ENCODE measurements around the gene IGSF5.

DNA sequence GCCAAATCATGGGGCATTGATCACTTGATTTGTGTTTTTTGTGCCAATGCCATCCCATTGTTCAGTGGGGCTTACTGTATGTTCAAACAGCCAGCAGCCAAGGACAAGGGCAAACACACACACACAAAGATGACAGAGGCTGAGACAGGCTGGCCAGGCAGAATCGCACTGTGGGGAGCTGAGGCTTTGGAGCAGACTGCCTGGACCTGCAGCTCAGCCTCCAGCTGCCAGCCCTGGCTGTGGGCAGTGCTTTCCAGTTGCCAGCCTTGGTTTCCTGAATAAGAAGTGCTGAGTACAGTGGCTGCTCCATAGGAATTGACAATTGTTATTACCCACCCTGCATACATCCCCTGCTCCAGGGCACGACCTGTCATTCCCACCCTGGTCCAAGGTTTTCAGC is 105.3 kb downstream of the IGSF5 start:
- TF ChIP-seq POLR2A (IDR thresholded peaks at IDR 0.05) = no peak
- no peak for TF ChIP-seq POLR2AphosphoS5 (IDR thresholded peaks at IDR 0.05)
- TF ChIP-seq, protein P1, sequence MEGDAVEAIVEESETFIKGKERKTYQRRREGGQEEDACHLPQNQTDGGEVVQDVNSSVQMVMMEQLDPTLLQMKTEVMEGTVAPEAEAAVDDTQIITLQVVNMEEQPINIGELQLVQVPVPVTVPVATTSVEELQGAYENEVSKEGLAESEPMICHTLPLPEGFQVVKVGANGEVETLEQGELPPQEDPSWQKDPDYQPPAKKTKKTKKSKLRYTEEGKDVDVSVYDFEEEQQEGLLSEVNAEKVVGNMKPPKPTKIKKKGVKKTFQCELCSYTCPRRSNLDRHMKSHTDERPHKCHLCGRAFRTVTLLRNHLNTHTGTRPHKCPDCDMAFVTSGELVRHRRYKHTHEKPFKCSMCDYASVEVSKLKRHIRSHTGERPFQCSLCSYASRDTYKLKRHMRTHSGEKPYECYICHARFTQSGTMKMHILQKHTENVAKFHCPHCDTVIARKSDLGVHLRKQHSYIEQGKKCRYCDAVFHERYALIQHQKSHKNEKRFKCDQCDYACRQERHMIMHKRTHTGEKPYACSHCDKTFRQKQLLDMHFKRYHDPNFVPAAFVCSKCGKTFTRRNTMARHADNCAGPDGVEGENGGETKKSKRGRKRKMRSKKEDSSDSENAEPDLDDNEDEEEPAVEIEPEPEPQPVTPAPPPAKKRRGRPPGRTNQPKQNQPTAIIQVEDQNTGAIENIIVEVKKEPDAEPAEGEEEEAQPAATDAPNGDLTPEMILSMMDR (IDR thresholded peaks at IDR 0.05) = no peak
